ENCODE measurements around the gene VAMP7. TPM values are rescaled to one million over a fixed set of nuclear protein-coding genes. Genes with fewer than 3 reads are reported as not detected.
"Not testable (repeated sequence)": the region's sequence is repeated elsewhere in the genome, so short reads cannot be mapped to it uniquely, and the experiment has no call there.

Gene VAMP7, protein sequence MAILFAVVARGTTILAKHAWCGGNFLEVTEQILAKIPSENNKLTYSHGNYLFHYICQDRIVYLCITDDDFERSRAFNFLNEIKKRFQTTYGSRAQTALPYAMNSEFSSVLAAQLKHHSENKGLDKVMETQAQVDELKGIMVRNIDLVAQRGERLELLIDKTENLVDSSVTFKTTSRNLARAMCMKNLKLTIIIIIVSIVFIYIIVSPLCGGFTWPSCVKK
- total RNA-seq (2014; rRNA removed; shearing (Covaris generic)) = 16.7 and 19.6 TPM in 2 replicates

DNA sequence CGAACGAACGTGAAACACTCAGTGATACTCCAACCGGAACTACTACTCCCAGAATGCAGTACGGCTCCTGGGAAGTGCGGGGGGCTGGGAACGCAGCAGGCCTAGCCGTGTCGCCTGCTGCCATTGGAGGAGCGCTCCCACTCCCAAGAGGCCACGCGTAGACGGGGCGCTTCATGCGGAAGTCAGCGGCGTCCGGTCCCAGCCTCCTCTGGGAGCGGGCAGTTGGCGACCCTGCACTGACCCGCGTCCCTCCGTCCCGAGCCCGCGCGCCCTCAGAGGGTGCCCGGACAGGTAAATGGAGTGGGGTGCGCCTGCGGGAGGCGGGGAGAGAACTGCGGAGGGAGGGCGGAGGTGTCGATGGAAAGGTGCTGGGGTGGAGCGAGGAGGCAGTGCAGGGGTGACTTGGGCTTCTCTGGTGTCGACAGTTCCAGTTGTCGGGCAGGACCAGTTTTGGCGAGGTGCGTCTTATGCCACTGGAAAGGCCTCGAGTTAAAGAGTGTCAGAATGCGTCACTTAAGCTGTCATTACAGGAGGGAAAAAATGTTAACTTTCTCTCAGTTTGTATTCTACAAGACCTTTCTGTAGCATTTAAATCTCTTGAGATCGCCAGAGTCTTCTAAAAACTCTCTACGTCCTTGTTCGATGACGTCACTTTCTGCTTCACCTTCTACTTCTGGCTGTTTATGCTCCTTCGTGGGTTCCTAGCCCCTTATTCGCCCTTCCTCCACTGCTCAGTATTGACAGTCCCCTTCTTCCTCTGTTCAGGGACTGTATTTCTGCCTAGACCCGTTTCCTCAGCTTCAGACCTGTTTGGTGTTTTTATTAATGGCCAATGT lies at the start of gene VAMP7:
VAMP7 (plus strand) TSS at position 188 of the 836 bp plus-strand sequence. CDS start 8,122 bp downstream, outside the sequence.
- peak; percentile 96 for DNase-seq (ENCODE audit: low spot score)

DNA sequence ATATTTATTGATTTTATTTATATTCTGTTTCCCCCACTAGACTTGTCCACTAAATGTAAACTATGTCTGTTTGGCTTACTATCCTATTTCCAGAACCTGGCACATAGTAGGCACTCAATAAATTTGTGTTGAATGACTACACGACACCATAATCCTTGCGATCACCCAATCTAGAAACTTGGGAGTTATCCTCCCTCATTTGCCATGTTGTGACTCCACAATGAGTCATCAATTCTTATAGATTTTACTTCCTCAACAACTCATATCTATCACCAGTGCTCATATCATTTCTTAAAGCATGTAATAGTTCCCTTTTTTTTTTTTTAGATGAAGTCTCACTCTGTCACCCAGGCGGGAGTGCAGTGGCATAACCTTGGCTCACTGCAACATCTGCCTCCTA lies 39.9 kb upstream of the VAMP7 start:
- no peak for DNase-seq (ENCODE audit: low spot score)

DNA sequence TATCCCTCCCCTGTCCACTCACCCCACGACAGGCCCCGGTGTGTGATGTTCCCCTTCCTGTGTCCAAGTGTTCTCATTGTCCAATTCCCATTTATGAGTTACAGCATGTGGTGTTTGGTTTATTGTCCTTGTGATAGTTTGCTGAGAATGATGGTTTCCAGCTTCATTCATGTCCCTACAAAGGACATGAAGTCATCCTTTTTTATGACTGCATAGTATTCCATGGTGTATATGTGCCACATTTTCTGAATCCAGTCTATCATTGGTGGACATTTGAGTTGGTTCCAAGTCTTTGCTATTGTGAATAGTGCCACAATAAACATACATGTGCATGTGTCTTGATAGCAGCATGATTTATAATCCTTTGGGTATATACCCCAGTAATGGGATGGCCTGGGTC lies 29.4 kb upstream of the VAMP7 start:
- DNase-seq (ENCODE audit: low spot score) = not testable (repeated sequence)

DNA sequence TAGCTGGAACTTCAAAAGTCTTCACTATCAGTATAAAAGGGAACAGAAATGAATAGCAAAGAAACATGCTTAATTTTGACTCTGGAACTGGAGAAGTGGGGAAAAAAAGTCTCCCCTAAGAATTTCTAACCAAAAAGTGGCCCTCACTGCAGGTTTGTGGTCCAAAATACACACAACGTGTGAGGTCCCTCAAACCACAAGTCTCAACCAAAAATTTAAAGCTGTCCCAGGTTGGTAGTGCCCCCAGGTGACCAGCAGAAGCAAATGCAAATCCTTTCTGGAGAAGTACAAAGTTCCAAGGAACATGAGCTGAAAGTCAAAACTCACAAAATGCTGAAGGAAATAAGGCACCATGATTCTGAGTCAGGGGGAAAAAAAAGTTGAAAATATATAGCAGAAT lies 23.6 kb upstream of the VAMP7 start:
- DNase-seq (ENCODE audit: low spot score) = peak; percentile 23

DNA sequence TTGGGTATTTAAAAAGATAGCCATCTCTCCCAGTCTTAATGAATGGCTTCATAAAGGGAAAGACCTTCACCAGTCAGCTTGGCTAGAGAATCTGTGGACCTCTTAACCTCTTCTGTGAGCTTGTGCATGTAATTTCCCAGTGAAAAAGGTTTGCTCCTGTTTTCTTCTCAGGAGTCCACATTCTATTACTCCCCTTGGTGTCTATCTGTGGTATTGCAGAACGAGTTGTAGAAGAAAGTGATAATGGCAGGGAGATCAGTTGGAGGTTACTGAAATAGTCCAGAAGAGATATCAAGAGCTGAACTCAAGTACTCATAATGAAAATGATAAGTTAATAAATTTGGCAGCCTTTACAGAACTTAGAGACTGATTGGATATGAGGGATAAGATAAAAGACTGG lies 16.5 kb upstream of the VAMP7 start:
- DNase-seq (ENCODE audit: low spot score) = peak; percentile 44

DNA sequence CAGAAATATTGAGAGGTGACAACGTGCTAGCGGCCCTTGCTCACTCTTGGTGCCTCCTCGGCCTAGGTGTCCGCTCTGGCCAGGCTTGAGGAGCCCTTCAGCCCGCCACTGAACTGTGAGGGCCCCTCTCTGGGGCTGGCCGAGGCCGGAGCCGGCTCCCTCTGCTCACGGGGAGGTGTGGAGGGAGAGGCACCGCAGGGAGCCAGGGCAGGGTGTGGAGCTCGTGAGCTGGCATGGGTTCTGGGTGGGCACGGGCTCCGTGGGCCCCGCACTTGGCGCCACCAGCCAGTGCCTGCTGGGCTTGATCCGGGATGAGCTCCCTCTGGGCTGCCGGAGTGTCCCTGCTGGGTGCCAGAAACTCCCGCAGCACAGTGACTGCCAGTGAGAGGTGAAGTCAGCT lies 16.0 kb upstream of the VAMP7 start:
- no peak for DNase-seq (ENCODE audit: low spot score)

DNA sequence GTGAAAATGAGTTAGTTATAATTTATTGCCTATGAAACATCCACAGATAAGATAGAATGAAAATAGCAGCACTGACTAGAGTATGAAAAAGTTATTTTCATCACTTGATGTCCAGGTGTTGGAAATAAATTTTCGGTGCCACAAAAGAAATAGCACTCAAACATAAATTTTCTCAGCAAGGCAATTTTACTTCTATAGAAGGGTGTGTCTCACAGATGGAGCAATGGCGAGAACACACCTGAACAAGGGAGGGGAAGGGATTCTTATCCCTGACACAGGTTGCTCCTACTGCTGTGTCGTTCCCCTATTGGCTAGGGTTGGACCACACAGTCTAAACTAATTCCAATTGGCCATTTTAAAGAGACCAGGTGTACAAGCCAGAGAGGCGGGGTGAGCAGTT lies 13.3 kb upstream of the VAMP7 start:
- no peak for DNase-seq (ENCODE audit: low spot score)

DNA sequence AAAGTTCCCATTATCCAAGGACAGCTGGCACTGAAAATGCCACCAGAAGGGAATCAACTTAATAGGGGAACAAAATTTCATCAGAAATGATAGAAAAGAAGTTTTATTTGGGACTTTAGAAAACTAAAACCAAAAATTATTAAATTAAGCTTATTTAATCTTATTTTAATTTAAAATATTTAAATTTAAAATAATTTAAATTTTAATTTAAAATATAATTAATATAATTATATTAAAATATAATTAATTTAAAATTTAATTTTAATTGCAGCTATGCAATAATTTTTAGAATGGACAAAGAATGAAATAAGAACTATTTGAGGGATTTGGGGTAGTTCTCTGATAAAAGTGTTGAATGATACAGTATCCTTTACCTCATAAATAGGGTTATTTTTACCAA lies 10.2 kb upstream of the VAMP7 start:
- DNase-seq (ENCODE audit: low spot score) = no peak

DNA sequence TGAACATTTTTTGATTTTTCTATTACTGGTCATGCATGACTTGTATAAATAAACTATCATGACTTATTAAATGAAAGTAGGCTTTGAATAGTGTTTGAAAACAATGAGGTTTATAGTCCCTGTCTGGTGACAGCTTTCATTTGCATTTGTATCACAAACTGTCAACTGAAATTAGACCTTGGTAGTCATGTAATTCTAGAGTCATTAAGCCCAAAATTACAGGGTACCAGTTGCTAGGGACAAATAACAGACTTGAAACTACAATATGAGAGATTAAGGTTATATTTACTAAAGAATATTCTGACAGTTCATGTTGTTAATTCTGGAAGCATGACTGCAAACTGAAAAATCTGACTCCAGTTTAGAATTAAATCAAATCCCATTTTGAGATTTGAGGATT lies 9.2 kb upstream of the VAMP7 start:
- no peak for DNase-seq (ENCODE audit: low spot score)

DNA sequence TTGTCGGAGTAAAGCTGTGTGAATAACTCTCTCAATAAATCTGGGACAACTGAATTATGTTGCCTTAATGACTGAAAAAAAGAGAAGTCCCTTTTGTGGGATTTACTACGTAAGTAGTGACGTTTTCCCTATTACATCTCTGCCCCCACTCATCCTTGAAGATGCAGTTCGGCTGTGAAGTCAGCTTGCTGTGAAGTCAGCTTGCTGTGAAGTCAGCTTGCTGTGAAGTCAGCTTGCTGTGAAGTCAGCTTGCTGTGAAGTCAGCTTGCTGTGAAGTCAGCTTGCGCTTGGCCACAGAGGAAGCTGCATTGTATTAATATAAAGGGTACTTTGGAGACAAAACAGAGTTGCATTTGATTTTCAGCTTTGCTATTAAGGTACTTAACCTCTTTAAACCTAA lies 8.0 kb upstream of the VAMP7 start:
- DNase-seq (ENCODE audit: low spot score) = no peak

DNA sequence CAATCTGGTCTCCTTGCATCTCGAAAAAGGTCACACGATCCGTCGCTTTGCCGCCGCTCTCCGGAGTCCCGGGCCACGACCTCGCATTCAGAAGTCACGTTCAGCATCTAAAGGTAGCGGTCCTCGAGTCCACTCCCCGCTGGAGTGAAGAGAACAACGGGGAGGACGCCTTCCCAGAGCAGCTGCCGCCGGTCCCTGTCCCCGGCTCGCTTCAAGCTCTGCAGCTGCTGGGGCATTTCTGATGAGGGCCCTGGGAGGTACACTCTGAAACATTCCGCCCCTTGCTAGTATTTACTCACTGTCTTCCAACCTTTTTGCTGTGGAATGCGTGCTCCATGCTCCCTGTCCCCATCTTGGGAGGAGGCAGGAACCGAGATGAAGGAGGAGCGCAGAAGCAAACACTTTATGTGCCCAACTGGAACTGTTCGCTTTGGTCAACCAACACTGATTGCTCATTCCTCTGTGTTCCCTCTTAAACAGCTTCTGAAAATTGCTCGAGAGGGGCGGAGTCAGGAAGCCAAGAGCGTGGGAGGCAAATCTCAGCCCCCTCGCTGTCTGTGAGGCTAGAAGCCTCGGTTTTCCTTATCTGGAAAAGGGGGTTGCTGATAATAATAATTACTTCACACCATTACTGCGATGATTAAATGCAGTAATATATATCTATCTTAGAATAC lies 6.4 kb upstream of the VAMP7 start:
- DNase-seq (ENCODE audit: low spot score) = no peak

DNA sequence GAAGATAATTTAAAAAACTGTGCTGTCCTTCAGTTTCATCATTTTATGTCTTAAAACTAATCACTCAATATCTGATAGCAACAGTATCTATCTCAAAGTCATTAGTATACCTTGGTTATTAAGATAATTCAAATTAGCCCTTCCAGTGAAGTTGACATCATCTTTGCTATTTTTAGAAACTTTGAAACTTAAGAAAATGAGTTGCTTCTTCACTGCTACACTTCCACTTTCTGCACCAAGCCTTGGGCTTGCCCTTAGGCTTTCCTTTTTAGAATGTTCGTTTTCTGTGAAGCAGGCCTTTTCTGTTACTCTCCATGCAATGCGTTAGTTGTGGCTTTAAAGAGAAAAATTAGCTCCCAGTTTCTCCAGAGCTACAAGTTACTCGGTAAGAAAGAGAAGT lies 4.4 kb upstream of the VAMP7 start:
- DNase-seq (ENCODE audit: low spot score) = no peak

DNA sequence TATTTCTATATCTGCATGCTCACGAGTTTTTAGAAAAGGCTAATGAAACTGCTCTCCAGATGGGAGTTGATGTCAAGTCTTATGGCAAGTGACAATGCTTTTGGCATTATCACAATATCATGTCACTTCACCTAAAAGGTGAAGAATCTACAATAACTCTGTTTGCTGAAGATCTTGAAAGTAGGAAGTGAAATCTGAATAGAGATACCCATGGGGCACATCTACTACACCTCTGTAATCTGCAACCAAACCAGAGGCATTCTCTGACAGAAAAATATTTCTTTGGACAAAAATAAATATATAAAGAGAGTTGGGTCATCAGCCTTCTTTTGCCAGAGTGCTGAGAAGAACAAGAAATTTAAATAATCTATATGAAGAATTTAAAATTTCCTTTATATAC lies 3.9 kb upstream of the VAMP7 start:
- no peak for DNase-seq (ENCODE audit: low spot score)

DNA sequence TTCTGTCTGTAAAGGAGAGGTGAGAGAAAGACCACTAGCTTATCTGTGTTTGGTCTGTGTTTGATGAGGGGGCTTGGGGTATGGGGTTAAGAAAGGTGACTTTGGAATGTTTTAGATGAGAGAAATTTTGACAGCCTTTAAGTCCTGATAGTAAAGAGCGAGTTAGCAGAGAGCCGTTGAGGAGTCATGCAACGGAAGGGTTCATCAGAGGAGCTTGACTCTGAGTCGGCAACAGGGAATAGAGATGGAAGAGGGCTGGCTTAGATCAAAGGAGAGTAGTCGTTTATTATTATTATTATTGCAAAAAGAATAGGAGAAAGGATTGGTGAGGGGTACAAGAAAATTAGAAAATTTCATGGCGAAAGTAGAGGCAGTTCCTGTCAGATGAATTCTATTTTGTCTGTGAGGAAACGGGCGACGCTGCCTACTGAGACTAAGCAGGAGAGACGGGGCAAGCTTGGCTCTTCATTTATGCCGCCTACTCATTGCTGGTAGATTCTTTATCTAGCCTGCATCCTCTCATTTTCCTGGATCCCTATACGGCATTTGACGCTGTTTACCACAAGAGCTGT lies 473 bp upstream of the VAMP7 start:
- DNase-seq (ENCODE audit: low spot score) = no peak

DNA sequence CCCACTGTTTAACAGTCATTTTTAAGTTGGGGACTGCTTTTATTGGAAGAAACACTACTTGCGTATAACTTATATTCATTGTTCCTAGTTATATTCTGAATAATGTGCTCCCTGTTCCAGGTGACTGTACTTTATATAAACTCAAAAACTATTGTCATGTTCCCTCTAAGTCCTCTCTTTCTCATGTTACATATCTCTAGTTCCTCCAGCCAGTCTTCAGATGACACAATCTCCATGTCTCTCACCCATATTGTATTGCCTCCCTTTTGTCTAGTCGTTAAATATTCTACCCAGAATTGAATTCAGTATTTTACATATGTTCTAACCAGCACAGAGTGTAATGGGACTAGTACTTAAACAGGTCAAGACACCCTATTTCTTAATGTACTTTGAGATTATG lies 5.3 kb downstream of the VAMP7 start:
- DNase-seq (ENCODE audit: low spot score) = no peak

DNA sequence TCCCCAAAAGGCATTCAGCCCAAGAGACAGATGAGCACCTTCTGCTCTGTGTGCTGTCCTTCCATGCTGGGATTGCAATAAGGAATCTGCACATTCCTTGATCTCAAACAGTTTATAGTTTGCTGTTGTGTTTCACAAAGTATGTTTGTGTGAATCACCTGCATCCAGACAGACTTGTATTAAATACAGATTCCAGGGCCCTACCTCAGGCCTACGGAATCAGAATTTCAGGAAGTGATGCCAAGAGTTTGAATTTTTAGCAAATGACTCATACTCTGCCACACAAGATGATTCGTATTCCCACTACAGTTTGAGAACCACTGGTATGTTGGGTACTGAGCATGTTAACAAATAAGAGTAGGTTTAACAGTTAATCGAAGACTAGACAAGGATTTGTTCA lies 7.0 kb downstream of the VAMP7 start:
- DNase-seq (ENCODE audit: low spot score) = peak; percentile 12

DNA sequence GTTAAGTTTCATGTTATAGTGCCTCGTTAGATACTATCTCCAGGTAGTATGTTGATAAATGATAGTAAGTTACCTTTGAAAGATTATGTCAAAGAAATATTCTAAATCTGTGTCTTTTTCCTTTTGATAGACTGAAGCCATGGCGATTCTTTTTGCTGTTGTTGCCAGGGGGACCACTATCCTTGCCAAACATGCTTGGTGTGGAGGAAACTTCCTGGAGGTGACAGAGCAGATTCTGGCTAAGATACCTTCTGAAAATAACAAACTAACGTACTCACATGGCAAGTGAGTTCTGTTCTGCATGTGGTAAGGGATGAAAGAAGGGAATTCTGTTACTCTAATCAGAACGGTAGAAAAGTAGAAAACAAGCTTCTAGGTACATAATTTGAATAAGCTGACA lies 8.2 kb downstream of the VAMP7 start:
- DNase-seq (ENCODE audit: low spot score) = no peak

DNA sequence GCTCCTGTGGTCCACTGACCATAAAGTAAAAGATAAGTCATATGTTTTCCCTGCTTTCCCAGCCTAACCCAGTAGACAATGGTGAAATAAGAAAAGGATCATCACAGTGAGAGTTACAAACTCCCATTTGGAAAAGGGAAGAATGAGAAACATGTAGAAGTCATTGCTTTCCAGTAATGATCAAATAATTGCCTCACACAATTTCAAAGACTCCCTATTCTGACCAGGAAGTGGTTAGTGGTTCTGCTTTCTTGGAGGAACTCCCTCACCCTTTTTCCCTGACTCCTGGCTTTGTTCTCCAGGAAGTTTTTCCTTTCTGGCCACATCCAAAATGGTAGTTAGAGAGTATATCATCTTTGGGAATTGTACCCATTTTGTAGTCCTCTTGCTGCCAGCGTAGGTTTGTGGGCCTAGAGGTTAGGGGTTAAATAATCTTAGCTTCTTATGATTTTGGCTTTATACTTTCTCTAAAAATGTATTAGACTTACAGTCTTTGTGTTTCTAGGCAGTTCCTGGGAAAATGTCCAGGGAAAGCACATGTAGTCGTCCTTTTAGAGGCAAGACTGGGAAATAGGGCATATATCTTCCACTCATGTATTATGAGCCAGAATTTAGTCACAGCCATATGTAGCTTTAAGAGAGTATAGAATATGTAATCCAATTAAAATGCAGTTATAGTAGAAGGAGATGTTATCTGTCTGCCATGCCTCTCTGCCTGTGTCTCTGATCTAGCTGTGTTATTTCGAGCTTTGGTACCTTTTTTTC lies 10.5 kb downstream of the VAMP7 start:
- DNase-seq (ENCODE audit: low spot score) = no peak

DNA sequence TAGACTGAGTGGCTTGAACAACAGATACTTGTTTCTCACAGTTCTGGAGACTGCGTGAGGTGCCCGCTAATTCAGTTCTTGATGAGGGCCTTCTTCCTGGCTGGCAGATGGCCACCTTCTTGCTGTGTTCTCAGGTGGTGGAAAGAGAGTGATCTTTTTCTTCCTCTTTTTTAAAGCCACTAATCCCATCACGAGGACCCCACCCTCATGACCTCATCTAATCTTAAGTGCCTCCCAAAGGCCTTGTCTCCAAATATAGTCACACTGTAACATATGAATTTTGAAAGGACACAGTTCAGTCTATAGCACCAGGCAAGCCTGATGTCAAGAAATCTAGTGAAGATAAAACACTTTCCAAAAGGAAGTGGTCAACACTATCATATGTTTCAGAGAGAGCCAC lies 12.4 kb downstream of the VAMP7 start:
- no peak for DNase-seq (ENCODE audit: low spot score)

DNA sequence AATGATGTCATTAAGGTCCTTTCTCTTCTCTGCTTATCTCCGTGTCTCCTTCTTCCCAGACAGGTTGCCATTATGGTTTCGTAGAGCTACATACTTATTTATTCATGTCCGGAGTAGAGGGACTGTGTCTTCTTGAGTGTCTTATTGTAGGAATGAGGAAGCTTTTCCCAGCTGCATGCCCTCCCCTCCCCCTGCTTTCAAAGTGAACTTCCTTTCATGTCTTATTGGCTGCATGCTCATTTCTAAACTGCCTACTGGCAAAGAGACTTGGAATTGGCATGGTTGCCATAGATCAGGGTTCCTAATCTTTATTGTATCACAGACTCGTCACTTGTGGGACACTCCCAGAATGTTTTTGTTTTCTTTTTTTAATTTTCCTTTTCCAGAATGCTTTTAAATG lies 15.4 kb downstream of the VAMP7 start:
- DNase-seq (ENCODE audit: low spot score) = no peak

DNA sequence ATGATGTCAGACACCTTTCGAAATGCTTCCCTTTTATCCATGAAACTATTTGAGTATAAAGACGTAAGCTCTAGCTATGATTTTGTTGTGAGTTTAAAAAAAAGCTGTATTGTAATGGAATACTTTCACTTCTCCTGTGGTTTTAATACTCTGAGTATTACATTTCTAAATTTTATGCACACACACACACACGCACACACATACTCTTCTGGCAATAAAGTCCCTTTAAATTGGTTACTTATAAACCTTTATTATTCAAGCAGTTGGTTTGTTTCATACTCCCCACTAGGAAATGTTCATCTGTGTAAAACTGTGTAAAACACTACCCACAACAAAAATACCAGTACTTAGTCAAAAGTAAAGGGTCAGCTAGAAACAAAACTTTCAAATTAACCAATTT lies 18.2 kb downstream of the VAMP7 start:
- no peak for DNase-seq (ENCODE audit: low spot score)

DNA sequence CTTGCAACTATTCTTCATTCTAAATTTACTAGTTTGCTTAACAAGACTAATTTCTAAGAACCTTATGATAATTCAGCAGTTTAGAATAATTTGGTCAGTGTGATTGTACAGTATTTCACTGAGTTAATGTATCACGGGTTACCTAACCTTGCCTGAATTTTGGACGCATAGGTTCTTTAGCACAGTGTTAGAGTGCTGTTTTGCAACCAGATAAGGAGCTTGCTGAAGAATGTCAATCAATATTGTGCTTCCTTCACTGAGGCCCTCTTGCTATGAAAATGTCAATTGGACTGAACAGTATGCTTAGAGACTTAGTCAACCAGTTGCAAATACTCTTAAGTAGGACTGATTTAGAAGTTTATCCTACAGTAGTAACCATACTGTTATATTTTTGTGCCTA lies 19.6 kb downstream of the VAMP7 start:
- no peak for DNase-seq (ENCODE audit: low spot score)
